ENCODE results near the gene C1orf35.

DNA sequence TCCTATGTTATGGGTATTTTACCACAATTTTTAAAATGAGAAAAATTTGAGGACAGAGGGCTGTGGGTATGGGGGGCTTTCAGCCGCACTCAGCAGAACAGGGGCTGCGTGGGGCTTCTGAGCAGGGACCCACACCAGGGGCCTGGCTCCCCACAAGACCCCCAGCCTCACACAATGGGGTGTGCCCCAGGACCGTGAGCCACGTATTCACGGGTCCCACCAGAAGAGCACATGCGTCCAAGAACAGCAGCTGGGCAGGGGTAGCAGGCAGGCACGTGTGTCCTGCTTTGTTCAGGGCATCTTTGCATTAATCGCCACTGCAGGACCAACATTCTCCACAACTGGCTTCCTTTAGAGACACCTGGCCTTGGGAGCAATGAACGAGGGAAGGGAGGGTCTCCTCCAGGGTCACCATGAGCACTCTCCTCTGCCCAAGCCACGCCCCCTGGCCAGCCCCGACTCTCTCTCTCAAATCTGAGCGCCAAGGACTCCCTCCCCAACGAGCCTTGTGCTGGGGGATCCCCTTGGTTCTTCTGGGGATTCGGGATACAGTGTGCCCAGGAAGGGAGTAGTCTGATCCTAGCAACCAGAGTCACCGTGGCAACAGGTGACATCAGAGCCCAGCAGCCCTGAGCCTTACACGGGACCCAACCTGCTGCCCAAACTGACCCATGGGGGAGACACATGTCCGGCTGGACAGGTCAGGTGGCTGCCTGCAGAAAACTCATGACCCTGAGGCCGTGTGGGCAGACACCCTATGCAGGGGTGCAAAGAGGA lies 28.0 kb downstream of the C1orf35 start:
- TF ChIP-seq GATA2 (IDR thresholded peaks at IDR 0.05; ENCODE audit: low read depth, low read length) (no peak), GATA3 (IDR thresholded peaks at IDR 0.05; ENCODE audit: low read depth, low read length) (no peak)

Measured in SH-SY5Y (cell line).